HK-2 (cell line): ENCODE measurements around the gene ALOXE3.
"Not testable (repeated sequence)": the region's sequence is repeated elsewhere in the genome, so short reads cannot be mapped to it uniquely, and the experiment has no call there.

ENCODE experiments used
- DNase-seq: peaks from one replicate; pipeline ENCODE4 v3.0.0-alpha.2; 2018; ENCODE audit not compliant: unreplicated experiment

ALOXE3 gene

DNA sequence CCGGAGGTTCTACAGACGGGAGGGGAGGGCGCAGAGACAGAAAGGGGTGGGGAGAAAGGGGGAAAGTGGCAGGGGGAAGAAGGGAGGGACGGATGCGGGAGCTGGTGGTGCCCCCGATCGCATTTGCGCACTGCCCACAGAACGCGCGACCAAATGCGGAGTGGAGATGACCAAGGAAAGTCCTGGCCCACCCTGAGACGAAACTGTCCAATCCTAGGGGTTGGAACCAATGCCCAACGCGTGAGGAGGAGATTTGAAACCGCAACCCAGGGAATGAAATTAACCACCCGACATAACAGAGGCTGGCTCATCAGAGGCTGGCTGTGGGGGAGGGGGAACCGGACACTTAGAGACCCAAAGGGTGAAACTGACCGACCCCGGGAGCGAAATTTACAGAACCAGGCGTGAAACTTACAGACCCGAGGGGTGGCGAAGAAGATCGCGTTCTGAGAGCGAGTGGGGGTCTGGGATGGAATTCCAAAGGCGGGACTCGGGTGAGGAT, 4.2 kb upstream of the ALOXE3 start:
- peak; percentile 49 for DNase-seq

DNA sequence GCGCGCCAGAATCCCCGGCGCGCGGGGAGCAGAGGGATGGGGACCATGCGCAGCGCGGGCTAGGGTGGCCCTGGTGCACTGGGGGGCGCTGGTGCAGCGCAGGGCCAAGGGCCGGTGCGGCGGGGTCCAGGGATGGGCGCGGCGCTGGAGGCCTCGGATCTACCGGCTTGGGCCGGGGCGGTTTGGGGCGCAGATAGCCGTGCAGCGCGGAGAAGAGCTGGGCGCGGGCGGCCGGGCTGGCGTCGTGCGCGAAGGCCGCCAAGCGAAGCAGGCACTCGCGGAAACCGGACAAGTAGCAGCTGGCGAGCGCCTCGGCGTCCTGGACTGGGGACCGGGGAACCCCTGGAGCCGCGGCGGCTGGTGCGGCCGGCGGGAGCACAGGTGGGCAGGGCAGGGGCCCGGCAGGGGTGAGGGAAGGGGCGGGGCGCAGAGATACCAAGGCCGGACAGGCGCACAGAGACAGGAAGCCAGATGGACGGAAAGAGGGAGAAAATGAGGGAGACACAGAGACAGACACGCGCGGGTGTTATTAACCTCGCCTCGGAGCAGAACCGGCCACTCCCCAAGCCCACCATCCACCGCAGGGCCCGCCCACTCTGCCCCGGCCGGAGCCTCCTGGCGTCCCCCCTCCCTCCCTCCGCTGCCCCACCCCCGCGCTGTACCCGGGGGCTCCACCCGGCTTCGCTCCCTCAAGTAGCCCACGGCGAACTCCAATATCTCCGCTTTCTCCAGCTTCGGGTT, 3.5 kb upstream of the ALOXE3 start:
- peak; percentile 76 for DNase-seq

DNA sequence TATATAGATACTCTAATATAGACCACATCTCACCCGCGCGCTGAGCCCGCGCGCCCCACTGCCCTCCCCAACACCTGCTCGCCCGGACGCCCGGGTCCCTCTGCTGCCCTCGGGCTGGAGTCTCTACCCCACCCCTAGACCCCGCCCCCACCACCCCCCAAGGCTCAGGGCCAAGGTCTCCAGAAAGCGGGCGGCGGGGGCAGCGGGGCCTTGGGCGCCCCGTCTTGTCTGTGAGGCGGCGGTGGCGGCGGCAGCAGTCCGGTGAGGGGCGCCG, 3.0 kb upstream of the ALOXE3 start:
- DNase-seq = no peak

DNA sequence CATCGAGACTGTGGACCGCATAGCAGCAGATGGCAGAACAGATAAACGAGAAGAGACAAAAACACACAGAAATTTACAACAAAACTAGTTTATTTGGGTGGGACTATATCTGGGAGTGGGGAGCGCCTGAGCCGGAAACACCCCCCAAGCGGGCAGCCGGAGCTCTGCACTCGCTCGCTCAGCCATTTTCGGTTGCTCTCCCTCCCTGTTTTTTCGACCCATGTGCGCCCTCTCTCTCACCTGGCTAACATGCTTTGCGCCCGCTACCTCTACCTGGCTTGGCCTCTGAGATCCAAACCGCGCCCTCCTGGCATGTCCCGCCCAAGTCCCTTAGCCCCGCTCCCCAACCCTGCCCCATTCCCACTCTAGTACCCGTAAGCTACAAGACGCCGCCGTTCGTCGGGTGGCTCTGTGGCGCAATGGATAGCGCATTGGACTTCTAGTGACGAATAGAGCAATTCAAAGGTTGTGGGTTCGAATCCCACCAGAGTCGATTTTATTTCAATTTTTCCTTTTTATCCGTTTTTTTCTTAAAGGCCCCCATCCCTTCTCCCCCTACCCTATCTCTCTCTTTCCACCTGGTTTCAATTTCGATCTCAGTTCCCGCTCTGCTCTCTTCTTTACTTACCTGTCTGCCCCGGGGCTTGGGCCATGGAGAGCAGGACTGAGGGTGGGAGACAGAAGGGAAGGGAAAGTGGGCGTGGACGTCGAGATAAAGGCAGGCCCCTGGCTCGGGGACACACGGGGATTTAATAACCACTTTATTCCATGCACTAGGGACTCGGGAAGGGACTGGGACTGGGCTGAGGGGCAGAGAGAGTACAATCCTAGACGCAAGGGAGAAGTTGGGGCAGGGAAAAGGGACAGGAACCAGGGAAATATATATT, 2.4 kb upstream of the ALOXE3 start:
- DNase-seq = peak; percentile 92

DNA sequence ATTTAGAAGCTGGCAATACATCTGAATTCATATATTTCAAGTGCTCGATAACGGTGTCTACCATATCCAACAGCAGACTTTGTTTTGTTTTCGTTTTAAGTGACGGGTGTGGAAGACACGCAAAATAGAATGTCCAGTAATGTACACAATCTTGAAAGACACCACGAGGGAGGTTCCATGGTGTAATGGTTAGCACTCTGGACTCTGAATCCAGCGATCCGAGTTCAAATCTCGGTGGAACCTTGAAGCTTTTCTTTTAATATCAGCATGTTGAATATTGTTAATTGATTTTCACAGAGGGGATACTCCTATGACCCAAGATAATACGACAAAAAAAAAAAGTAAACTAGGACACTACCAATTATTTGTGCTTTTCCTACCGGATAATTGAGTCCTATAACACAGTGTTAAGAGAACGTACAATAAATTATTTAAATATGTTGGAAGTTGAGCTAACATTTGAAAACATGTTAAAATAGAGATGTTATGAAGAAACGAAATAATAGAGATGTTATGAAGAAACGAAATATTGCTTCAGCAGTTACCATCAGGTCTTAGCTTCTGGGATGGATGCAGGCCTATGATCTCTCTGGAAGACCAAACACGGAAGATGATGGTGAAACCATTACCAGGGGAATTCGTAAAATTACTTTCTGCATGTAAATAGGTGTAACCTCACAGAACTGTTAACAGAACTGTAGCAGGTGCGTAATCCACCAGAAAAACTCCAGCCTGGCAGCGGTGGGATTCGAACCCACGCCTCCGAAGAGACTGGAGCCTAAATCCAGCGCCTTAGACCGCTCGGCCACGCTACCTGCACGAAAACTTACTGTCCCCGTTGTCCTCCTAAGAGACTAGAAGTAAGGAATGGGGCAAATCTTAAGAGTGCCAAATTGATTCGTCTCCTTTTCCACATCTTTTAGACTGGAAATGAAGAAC, 1.5 kb upstream of the ALOXE3 start:
- peak; percentile 93 for DNase-seq

DNA sequence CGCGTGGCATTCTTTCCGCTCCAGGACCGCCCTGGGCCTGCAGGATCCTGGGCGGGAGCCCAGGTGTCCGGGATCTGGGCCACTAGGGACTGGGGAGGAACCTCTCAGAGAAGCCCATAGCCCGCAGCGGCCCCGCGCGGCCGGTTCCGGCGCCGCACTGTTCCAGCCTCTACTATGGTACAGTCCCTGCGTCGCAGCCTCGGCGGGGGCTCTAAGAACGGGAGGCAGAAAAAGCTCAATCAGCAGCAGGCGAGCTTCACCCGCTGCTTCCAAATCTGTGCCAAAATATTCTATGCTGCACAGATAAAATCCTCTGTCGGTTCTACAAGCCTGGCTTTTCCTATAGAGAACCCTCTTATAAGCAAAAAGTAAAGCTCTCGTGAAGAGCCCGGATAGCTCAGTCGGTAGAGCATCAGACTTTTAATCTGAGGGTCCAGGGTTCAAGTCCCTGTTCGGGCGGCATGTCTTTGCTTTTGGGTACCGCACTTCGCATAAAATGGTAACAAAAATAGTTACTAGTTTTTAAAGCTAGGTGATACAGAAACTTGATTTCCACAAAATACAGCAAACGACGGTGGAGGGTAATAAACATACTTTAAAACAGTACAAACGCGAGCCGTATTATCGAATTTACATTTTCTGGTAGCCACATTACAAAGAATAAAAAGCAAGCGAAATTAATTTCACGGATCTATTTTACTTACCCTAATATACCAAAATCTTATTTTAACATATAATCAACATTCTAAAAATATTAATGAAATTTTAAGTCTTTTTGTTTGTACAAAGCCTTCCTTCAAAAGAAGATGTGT, 661 bp upstream of the ALOXE3 start:
- DNase-seq = peak; percentile 84

DNA sequence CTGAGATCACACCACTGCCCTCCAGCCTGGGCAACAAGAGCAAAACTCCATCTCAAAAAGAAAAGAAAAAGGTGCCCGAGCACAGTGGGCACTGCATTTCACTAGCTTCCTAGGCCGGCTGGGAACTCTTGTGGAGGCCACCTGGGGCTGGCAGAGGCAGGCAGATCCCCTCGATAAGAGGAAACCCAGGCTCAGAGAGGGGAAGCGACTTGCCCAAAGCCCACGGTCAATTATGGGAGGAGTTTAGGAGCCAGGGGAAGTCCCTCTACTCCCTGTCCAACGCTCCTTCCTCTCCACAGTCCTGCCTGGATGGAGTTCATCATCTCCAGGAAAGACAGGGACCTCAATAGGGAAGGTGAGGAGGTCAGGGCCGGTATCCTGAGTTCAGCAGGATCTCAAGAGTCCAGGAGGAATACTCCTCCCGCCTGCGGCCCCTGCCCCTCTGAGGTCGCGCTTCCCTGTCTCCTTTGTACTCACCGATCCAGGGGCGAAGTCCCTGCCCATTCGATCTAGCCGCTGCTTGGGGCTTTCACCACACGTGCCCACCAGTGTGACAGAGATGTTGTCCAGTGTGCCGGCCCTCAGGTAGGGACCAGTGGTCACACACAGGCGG, 841 bp downstream of the ALOXE3 start:
- DNase-seq = peak; percentile 14

DNA sequence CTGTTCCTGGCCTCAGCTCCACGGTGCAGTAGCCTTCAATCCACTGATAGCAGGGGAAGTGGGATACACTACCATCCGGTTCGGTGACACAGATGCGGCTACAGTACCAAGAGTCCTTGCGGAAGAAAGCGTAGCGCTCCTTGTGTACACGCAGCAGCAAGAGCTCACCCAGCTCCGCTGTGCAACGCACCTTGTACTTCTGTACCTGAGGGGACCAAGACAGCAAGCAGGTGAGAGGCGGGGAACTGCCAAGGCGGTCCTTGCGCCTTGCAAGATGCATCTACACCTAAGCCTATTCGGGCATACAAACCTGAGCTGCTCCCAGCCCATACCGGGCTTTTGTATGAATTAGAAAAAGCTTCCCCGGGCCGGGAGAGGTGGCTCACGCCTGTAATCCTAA, 1.5 kb downstream of the ALOXE3 start:
- no peak for DNase-seq

DNA sequence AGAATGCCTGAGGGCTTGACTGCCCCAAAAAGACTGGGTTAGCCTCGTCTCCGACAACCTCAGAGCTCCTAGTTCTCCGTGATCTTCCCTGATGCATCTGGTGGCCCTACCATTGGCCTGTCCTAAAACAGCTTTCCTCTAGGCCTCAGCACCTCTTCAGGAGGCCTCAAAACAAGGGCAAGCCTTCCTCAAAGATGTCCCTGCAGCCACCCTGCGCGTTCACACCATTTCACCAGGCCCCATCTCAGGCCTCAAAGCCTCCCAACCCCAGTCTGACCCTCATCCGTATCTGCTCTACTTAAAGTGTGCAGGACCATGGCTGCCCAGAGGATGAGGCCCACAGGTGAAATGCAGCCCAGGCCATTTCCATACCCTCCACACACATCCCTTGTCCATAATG, 7.4 kb downstream of the ALOXE3 start:
- no peak for DNase-seq

DNA sequence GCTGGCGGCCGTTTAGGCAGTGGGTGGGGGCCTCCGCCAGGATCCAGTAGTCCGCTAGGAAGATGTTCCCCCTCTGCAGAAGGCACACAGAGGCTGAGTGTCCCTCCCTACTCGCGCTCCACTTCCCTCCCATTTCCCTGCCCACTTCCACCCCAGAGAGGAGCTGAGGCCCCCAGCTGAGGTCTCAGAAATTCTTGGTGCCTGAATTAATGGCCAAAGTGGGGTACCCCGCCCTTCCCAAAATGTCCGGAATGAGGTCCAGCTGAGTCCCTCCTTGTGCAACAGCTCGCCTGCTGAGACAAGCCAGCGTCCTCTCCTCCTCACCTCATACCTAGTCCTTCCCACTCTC, 7.9 kb downstream of the ALOXE3 start:
- no peak for DNase-seq

DNA sequence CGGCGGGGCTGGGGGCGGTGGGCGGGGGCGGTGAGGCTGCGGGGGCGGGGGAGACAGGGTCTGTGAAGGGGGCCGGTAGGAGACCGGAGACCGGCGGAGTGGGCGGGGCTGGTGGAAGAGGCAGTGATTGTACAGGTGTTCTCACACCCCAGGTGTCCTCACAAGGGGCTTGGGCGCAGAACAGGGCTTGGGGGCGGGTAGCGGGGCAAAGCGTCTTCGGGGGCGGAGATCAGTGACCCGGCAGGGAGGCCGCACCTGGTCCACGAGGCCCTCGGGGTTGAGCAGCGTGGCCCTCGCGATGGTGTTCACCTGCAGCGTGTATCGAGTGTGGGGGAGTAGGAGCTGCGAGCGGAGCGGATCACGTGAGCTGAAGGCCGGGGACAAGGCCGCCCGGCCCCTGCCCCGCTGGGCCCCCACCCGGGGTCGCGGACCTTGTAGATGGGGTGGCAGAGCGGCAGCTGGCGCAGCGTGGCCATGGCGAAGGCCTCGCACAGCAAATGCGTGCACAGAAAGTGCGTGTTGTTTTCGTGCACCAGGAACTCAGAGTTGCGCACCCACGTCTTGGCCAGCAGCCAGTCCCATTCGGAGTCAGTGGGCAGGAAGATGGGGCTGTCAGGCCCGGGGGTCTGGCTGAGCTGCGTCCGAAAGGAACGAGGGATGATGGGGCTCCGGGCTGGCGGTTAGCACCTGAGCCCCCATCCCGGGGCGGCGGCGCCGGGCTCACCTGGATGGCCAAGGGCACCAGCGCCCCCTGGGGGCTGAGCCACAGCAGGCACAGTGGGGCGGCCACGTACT, 8.5 kb downstream of the ALOXE3 start:
- DNase-seq = peak; percentile 49

DNA sequence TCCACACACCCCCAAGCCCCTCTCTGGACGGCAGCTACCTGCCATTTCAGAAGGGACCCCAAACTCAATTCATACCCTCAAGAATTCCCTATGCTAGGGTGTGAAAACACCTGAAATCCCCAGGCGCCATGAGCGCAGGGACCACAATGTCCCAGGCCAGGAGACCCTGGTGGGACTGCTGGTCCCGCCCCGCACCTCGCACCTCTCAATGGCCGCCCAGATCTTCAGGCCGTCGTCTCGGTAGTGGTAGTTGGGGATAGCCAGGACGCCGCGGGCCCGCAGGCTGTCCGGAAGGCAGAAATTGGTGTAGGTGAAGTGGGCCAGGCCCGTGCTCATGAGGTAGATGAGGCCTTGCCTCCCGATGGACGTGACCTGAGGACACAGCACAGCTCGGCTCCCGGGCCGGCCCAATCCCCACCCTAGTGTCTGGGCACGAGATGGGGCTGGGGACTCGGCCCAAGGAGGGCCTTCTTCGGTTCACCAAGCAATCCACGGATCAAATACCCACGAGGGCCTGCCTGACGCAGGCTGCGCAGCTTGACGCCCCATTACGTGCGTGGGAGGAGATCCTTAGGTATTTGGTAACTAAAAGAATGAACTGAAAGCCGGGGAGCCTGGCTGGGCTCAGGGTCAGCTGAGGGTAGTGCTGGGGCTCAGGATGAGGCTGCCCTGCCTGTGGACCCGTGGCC, 9.2 kb downstream of the ALOXE3 start:
- DNase-seq = no peak

DNA sequence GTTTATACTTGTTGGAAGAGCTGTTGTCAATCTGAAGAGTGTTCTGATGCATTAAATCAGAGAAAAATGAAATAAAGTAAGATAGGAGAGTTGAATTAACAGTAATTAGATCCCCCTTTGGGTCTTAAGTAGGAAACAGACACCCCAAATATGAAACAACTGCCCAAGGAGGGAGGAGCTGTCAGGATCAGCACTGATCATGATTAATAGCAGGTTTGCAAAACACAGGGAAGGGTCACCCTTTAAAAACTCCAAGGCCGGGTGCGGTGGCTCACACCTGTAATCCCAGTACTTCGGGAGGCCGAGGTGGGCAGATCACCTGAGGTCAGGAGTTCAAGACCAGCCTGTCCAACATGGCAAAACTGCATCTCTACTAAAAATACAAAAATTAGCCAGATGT, 11.3 kb downstream of the ALOXE3 start:
- not testable (repeated sequence) for DNase-seq

DNA sequence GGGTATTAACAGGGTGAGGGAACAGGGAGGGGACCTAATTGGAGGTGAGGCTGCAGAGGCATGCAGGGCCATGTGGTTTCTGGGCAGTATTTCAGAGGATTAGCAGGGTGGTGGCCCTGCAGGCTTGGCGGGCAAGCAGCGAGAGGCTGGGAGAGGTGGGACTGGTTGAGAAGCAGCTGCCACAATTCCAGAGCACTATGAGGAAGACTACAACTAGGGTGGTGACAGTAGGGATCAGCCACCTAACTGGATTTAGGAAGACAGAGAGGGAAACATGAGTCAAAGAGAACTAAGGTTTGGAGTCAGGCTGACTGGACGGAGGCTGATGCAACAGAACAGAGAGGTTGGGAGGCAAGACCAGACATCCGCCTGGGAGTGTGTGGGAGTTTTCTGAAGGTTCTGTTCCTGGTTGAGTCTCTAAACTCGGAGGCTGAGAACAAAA, 12.3 kb downstream of the ALOXE3 start:
- no peak for DNase-seq

DNA sequence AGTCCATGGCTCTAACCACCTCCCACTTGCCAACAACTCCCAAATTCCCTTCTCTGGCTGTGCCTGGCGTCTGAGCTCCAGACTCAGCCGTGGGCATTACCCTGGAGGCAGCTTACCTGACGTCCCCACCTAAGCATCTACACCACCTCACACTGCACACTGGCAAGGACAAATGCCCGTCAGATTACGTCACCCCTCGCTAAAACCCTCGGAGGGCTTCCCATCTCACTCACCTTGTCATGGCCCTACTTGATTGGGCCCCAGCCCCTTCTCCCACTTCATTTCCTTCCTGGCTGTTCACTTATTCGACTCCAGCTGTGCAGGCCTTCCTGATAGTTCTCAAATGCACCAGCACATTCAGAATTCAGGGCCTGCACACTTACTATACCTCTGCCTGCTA, 13.4 kb downstream of the ALOXE3 start:
- no peak for DNase-seq

DNA sequence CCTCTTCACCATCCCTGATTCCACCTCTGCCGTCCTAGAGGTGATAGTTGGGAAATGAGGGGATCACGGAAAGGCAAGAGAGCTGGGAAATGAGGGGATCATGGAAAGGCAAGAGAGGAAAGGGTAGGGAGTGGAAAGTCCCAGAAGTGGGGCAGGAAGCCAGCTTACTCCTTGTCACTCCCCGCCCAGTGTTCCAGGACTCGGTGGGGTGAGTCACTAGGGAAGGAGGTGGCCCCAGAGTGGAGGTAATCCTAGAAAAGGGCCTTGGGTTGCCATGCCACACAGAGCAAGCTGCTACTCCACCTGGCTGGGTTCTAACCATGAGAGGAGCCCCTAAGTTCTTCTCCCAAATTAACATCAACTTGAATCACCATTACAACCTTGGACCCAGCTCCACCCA, 14.8 kb downstream of the ALOXE3 start:
- peak; percentile 32 for DNase-seq

DNA sequence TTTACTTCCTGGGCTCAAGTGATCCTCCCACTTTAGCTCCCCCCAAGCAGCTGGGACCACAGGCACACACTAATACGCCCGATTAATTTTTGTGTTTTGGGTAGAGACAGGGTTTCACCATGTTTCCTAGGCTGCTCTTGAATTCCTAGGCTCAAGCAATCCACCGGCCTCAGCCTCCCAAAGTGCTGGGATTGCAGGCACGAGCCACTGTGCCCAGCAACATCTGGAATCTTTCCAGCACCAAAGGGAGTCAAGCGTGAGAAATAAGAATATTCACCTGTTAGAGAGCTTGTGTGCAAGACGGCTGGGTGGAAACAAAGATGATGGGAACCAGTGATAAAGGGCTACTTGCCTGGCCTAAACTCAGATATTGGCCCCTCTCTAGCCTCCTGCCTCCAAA, 16.6 kb downstream of the ALOXE3 start:
- no peak for DNase-seq

DNA sequence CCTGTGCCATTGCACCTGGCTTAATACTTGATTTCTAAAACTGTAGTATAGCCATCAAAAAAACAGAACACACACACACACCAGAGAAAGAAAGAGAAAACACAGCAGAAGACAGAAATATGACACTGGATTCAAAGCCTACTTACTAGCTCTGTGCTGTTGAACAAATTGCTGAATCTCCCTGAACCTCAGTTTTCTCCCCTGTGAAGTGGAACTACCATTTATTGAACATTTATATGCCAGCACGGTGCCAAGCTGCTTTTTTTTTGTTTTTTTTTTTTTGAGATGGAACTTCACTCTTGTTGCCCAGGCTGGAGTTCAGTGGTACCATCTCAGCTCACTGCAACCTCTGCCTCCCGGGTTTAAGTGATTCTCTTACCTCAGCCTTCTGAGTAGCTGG, 17.6 kb downstream of the ALOXE3 start:
- no peak for DNase-seq

DNA sequence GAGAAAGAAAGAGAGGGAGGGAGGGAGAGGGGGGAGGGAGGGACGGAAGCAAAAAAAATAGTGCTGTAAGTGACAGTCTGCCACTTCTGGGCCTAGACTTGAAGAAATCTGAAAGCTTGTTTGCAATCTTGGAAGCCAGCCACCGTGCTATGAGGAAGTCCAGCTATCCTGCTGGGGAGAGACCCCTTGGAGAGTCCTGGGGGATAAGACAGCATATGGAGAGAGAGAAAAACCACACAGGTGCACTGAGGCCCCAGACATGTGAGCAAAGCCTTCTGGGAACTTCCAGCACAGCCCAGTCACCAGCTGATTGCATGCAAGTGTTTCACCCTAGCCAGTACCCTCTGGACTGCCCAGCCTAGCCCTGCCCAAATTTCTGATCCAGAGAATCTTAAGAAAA, 18.2 kb downstream of the ALOXE3 start:
- DNase-seq = no peak
